ENCODE results near the gene HLA-E. TPM values are rescaled to one million over a fixed set of nuclear protein-coding genes. Genes with fewer than 3 reads are reported as not detected.

Gene HLA-E
- total and polyA plus RNA-seq, 2 of the 13 experiments (the other 11 are each of a cell fraction or from before 2014, with no cell fraction given) = 45.2 to 90.4 TPM

GRCh38 chr6:30515944-30516753 lies 26.8 kb downstream of the HLA-E start (continued):
- TF ChIP-seq SNAPC5 (CRISPR knock-in tag; IDR thresholded peaks at IDR 0.05; ENCODE audit: borderline replicate concordance) (no peak), CCDC6 (CRISPR knock-in tag; IDR thresholded peaks at IDR 0.05) (peak; percentile 71; the same call in 1 of the 2 replicates), ETV6 (CRISPR knock-in tag; conservative IDR thresholded peaks at IDR 0.05) (peak; percentile 58; the same call in 1 of the 2 replicates), ATF6 (CRISPR knock-in tag; conservative IDR thresholded peaks at IDR 0.05) (0 out of 2 replicates have a peak, but pooled peaks have one; percentile 61), NAIF1 (CRISPR knock-in tag; IDR thresholded peaks at IDR 0.05; ENCODE audit: borderline replicate concordance) (peak; percentile 97), NFE2L1 (CRISPR knock-in tag; IDR thresholded peaks at IDR 0.05; ENCODE audit: borderline replicate concordance) (no peak), ARHGAP35 (CRISPR knock-in tag; IDR thresholded peaks at IDR 0.05; ENCODE audit: borderline replicate concordance) (no peak), ZNF407 (CRISPR knock-in tag; IDR thresholded peaks at IDR 0.05; ENCODE audit: not compliant biosample characterization) (no peak), ZBTB38 (CRISPR knock-in tag; IDR thresholded peaks at IDR 0.05) (peak; percentile 64), TMF1 (CRISPR knock-in tag; IDR thresholded peaks at IDR 0.05; ENCODE audit: low read depth) (peak; percentile 45; the same call in 1 of the 2 replicates), NFKB2 (CRISPR knock-in tag; IDR thresholded peaks at IDR 0.05; ENCODE audit: borderline replicate concordance) (peak; percentile 60; the same call in 1 of the 2 replicates), ZNF552 (CRISPR knock-in tag; IDR thresholded peaks at IDR 0.05; ENCODE audit: borderline replicate concordance) (no peak)
- TF ChIP-seq, protein P1, sequence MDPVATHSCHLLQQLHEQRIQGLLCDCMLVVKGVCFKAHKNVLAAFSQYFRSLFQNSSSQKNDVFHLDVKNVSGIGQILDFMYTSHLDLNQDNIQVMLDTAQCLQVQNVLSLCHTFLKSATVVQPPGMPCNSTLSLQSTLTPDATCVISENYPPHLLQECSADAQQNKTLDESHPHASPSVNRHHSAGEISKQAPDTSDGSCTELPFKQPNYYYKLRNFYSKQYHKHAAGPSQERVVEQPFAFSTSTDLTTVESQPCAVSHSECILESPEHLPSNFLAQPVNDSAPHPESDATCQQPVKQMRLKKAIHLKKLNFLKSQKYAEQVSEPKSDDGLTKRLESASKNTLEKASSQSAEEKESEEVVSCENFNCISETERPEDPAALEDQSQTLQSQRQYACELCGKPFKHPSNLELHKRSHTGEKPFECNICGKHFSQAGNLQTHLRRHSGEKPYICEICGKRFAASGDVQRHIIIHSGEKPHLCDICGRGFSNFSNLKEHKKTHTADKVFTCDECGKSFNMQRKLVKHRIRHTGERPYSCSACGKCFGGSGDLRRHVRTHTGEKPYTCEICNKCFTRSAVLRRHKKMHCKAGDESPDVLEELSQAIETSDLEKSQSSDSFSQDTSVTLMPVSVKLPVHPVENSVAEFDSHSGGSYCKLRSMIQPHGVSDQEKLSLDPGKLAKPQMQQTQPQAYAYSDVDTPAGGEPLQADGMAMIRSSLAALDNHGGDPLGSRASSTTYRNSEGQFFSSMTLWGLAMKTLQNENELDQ (CRISPR knock-in tag; IDR thresholded peaks at IDR 0.05; ENCODE audit: borderline replicate concordance) = no peak
- TF ChIP-seq, protein P2, sequence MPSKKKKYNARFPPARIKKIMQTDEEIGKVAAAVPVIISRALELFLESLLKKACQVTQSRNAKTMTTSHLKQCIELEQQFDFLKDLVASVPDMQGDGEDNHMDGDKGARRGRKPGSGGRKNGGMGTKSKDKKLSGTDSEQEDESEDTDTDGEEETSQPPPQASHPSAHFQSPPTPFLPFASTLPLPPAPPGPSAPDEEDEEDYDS (CRISPR knock-in tag; IDR thresholded peaks at IDR 0.05) = peak; percentile 92
